ENCODE measurements around the gene PON2.

DNA sequence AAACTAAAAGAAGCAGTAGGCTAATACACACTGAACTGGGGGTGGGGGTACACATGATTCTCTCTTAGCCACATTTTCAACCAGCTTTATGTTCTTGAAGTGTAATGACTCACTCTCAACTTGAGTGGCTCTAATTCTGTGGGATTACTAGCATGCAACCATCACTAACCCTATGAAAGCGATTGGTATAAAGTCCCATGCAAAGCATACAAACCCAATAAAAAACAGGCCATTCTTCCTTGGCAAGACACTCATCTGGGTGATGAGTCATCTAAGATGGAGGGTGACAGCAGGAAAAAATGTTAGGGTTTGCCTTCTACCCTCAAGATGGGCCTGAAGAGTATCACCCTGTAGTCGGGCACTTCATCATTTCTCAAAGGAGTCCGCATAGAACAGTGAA lies 23.8 kb downstream of the PON2 start:
- TF ChIP-seq, protein P1, sequence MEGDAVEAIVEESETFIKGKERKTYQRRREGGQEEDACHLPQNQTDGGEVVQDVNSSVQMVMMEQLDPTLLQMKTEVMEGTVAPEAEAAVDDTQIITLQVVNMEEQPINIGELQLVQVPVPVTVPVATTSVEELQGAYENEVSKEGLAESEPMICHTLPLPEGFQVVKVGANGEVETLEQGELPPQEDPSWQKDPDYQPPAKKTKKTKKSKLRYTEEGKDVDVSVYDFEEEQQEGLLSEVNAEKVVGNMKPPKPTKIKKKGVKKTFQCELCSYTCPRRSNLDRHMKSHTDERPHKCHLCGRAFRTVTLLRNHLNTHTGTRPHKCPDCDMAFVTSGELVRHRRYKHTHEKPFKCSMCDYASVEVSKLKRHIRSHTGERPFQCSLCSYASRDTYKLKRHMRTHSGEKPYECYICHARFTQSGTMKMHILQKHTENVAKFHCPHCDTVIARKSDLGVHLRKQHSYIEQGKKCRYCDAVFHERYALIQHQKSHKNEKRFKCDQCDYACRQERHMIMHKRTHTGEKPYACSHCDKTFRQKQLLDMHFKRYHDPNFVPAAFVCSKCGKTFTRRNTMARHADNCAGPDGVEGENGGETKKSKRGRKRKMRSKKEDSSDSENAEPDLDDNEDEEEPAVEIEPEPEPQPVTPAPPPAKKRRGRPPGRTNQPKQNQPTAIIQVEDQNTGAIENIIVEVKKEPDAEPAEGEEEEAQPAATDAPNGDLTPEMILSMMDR (conservative IDR thresholded peaks at IDR 0.05 in 1 of 2, IDR thresholded peaks at IDR 0.05 in 1 of 2; ENCODE audit: low read depth in 1 of 2, low read length in 2 of 2), result no peak
- no peak for TF ChIP-seq EZH2 (IDR thresholded peaks at IDR 0.05; ENCODE audit: low read length, missing control alignments)
